IPS-18c (cell line): ENCODE results near the gene ST3GAL4.

Experiments used
- H3K4me3 ChIP-seq: 2 replicates; pipeline ENCODE4 v1.7.0; 2013; ENCODE audit warnings: low read depth, mild to moderate bottlenecking, low read length, moderate library complexity; ENCODE audit not compliant: insufficient read depth
- H3K9me3 ChIP-seq: one replicate; pipeline ENCODE4 v1.6.1; 2013; ENCODE audit warnings: mild to moderate bottlenecking, low read length, moderate library complexity; ENCODE audit not compliant: control insufficient read depth, insufficient read depth

Gene ST3GAL4

GRCh38 chr11:126419801-126420697, 64.6 kb downstream of the ST3GAL4 start:
- no peaks in the 10 kb centered on the region for H3K9me3 ChIP-seq

GRCh38 chr11:126420698-126421256, 65.3 kb downstream of the ST3GAL4 start:
- Histone ChIP-seq H3K9me3 (no peaks in the 10 kb centered on the region), H3K4me3 (no peak overlapping the region)

More at GRCh38 chr11:126419801-126420697, 64.6 kb downstream of the ST3GAL4 start:
- no peak overlapping the region for H3K4me3 ChIP-seq

GRCh38 chr11:126421271-126421671, 65.8 kb downstream of the ST3GAL4 start:
- H3K4me3 ChIP-seq = no peak overlapping the region
- H3K9me3 ChIP-seq = no peaks in the 10 kb centered on the region

- H3K9me3 ChIP-seq = no peaks in the 10 kb centered on the region
Measured at GRCh38 chr11:126422446-126422845, 67.0 kb downstream of the ST3GAL4 start.

GRCh38 chr11:126423154-126423553, 67.7 kb downstream of the ST3GAL4 start:
- H3K9me3 ChIP-seq = no peaks in the 10 kb centered on the region
- no peak overlapping the region for H3K4me3 ChIP-seq

More at GRCh38 chr11:126422446-126422845, 67.0 kb downstream of the ST3GAL4 start:
- no peak overlapping the region for H3K4me3 ChIP-seq

GRCh38 chr11:126423743-126424142, 68.3 kb downstream of the ST3GAL4 start:
- no peak overlapping the region for H3K4me3 ChIP-seq

GRCh38 chr11:126424471-126425039, 69.1 kb downstream of the ST3GAL4 start:
- H3K9me3 ChIP-seq = no peaks in the 10 kb centered on the region
- H3K4me3 ChIP-seq = no peak overlapping the region

More at GRCh38 chr11:126423743-126424142, 68.3 kb downstream of the ST3GAL4 start:
- H3K9me3 ChIP-seq = no peaks in the 10 kb centered on the region

GRCh38 chr11:126426106-126426505, 70.6 kb downstream of the ST3GAL4 start:
- no peak overlapping the region for H3K4me3 ChIP-seq
- H3K9me3 ChIP-seq = no peaks in the 10 kb centered on the region

- H3K4me3 ChIP-seq = no peak overlapping the region
- H3K9me3 ChIP-seq = no peaks in the 10 kb centered on the region
Measured at GRCh38 chr11:126426820-126427749, 71.6 kb downstream of the ST3GAL4 start.

- Histone ChIP-seq H3K4me3 (no peak overlapping the region), H3K9me3 (no peaks in the 10 kb centered on the region)
Measured at GRCh38 chr11:126430581-126431335, 75.3 kb downstream of the ST3GAL4 start.

- no peaks in the 10 kb centered on the region for H3K9me3 ChIP-seq
Measured at GRCh38 chr11:126431401-126432064, 76.0 kb downstream of the ST3GAL4 start.

GRCh38 chr11:126432065-126432461, 76.6 kb downstream of the ST3GAL4 start:
- H3K9me3 ChIP-seq = no peaks in the 10 kb centered on the region

More at GRCh38 chr11:126431401-126432064, 76.0 kb downstream of the ST3GAL4 start:
- H3K4me3 ChIP-seq = no peak overlapping the region

GRCh38 chr11:126432525-126432924, 77.0 kb downstream of the ST3GAL4 start:
- Histone ChIP-seq H3K9me3 (no peaks in the 10 kb centered on the region), H3K4me3 (no peak overlapping the region)

More at GRCh38 chr11:126432065-126432461, 76.6 kb downstream of the ST3GAL4 start:
- H3K4me3 ChIP-seq = no peak overlapping the region

GRCh38 chr11:126433244-126433846, 77.9 kb downstream of the ST3GAL4 start:
- no peak overlapping the region for H3K4me3 ChIP-seq
- no peaks in the 10 kb centered on the region for H3K9me3 ChIP-seq
